Right renal pelvis (tissue), 4 donors: Measurements from ENCODE around the gene SLC22A16. TPM values are rescaled to one million over a fixed set of nuclear protein-coding genes. Genes with fewer than 3 reads are reported as not detected.

Source experiments
- DNase-seq, 4 donors: peaks; one replicate each; pipeline ENCODE4 v3.0.0-alpha.2; 2013; ENCODE audit warnings: low read depth in 4 of 4, low spot score in 3 of 4, missing footprints in 1 of 4
- polyA plus RNA-seq, 4 donors: library from polyadenylated mRNA; unstranded; fragments of 120-200 nt; gene quantifications; one replicate each; pipeline ENCODE4 v1.2.1, GENCODE V29; 2013; ENCODE audit not compliant: insufficient read length in 4 of 4

The SLC22A16 gene
- polyA plus RNA-seq, 4 donors = 0.25 to 0.63 (median 0.38) TPM

GRCh38 chr6:110409794-110410193, 66.6 kb downstream of the SLC22A16 start:
- no peak for DNase-seq

- no peak for DNase-seq
These were observed 67.5 kb downstream of the SLC22A16 start for GRCh38 chr6:110408901-110409300.

GRCh38 chr6:110404607-110405006, 71.8 kb downstream of the SLC22A16 start:
- DNase-seq = no peak

- DNase-seq = no peak
These were observed 74.7 kb downstream of the SLC22A16 start for GRCh38 chr6:110401585-110402176.

GRCh38 chr6:110400208-110400607, 76.2 kb downstream of the SLC22A16 start:
- no peak for DNase-seq

- no peak for DNase-seq
These were observed 77.0 kb downstream of the SLC22A16 start for GRCh38 chr6:110399219-110400071.

- no peak for DNase-seq
These were observed 77.6 kb downstream of the SLC22A16 start for GRCh38 chr6:110398778-110399177.

- DNase-seq = no peak
These were observed 81.2 kb downstream of the SLC22A16 start for GRCh38 chr6:110395221-110395620.

GRCh38 chr6:110394409-110394808, 82.0 kb downstream of the SLC22A16 start:
- no peak for DNase-seq

- no peak for DNase-seq
These were observed 83.7 kb downstream of the SLC22A16 start for GRCh38 chr6:110392727-110393126.

- no peak for DNase-seq
These were observed 86.0 kb downstream of the SLC22A16 start for GRCh38 chr6:110390404-110390803.

GRCh38 chr6:110389689-110390382, 86.6 kb downstream of the SLC22A16 start:
- no peak for DNase-seq

- no peak for DNase-seq
These were observed 88.4 kb downstream of the SLC22A16 start for GRCh38 chr6:110387986-110388385.

- no peak for DNase-seq
These were observed 91.0 kb downstream of the SLC22A16 start for GRCh38 chr6:110385458-110385863.

- no peak for DNase-seq
These were observed 97.9 kb downstream of the SLC22A16 start for GRCh38 chr6:110378552-110378951.

Other genes starting within 250 kb of the SLC22A16 start
- 10 to 100 TPM; 11.9 to 17.3 (median 14.0) TPM for gene METTL24, start 118.3 kb downstream of the SLC22A16 start, polyA plus RNA-seq
- gene DDO, start 61.0 kb downstream of the SLC22A16 start, polyA plus RNA-seq = 1 to 10 TPM in 1 of 4 donors, under 1 TPM in 3; 0.43 to 1.2 (median 0.79) TPM